A673 (cell line): ENCODE measurements around the gene CPED1. TPM values are rescaled to one million over a fixed set of nuclear protein-coding genes. Genes with fewer than 3 reads are reported as not detected.

Experiments
- BruUV-seq: library from RNA; stranded (reverse); fragments of 400-500 nt; replicated peaks from 2 replicates; lab custom pipeline; 2021; lab: Mats Ljungman, UMichigan
- CTCF ChIA-PET: fragments of 300-600 bp; sonication (Branson Sonifier 250); formaldehyde crosslinking; loops from one replicate; lab custom pipeline; 2022; ENCODE audit warnings: antibody characterized with exemption; lab: Charles Lee
- POLR2A ChIA-PET: fragments of 300-600 bp; sonication (Branson Sonifier 250); formaldehyde crosslinking; loops from one replicate; lab custom pipeline; 2022; ENCODE audit warnings: antibody characterized with exemption; ENCODE audit not compliant: low non-redundant PET; lab: Charles Lee
- DNase-seq: peaks from one replicate; pipeline ENCODE4 v3.0.0-alpha.2; 2015; ENCODE audit warnings: low spot score
- H3K27ac ChIP-seq: fragments of 200-600 bp; sonication (generic); 2 replicates; pipeline ENCODE4 v1.5.1; 2016; ENCODE audit warnings: mixed run types, low read depth, mild to moderate bottlenecking, mixed read lengths, antibody characterized with exemption, low read length; ENCODE audit not compliant: poor library complexity, severe bottlenecking
- H3K27me3 ChIP-seq: fragments of 200-600 bp; sonication (generic); replicated peaks from 2 replicates; pipeline ENCODE4 v1.6.1; 2017; ENCODE audit warnings: mixed run types, low read depth, mild to moderate bottlenecking, mixed read lengths, antibody characterized with exemption, low read length; ENCODE audit not compliant: insufficient read depth, poor library complexity
- H3K36me3 ChIP-seq: fragments of 200-600 bp; sonication (generic); 2 replicates; pipeline ENCODE4 v1.6.1; 2016; ENCODE audit warnings: mixed run types, mild to moderate bottlenecking, mixed read lengths, antibody characterized with exemption, low read length; ENCODE audit not compliant: insufficient read depth, poor library complexity, severe bottlenecking
- H3K4me1 ChIP-seq: fragments of 200-600 bp; sonication (generic); 2 replicates; pipeline ENCODE4 v1.6.1; 2017; ENCODE audit warnings: mixed run types, mild to moderate bottlenecking, mixed read lengths, antibody characterized with exemption, low read length; ENCODE audit not compliant: insufficient read depth, poor library complexity, severe bottlenecking
- H3K4me3 ChIP-seq: fragments of 200-600 bp; sonication (generic); 2 replicates; pipeline ENCODE4 v1.5.1; 2016; ENCODE audit warnings: low read depth, mixed run types, mild to moderate bottlenecking, mixed read lengths, low read length; ENCODE audit not compliant: poor library complexity, severe bottlenecking
- H3K9me3 ChIP-seq: fragments of 200-600 bp; sonication (generic); 2 replicates; pipeline ENCODE4 v1.6.1; 2016; ENCODE audit warnings: mixed run types, low read depth, mild to moderate bottlenecking, mixed read lengths, antibody characterized with exemption, low read length; ENCODE audit not compliant: poor library complexity, severe bottlenecking
- EZH2 ChIP-seq: fragments of 200-600 bp; sonication (generic); IDR thresholded peaks from 2 replicates; pipeline ENCODE4 v1.6.1; 2017; ENCODE audit warnings: borderline replicate concordance, low read depth, mild to moderate bottlenecking, mixed read lengths, antibody characterized with exemption, low read length; ENCODE audit not compliant: poor library complexity, severe bottlenecking
- intact Hi-C: fragments of 100-400 bp; cut with micrococcal nuclease; formaldehyde crosslinking; loops from one replicate; pipeline ENCODE4 v1.10.0; 2022; ENCODE audit not compliant: unreplicated experiment
- total RNA-seq: library from RNA; stranded (reverse); gene quantifications from 2 replicates; pipeline ENCODE4 v1.2.3, GENCODE V29; 2021
- TF ChIP-seq, protein P1 (sequence below): fragments of 300-800, 200-600 bp; sonication (generic); conservative IDR thresholded peaks from 2 replicates; pipeline ENCODE4 v1.5.1; 2017; ENCODE audit warnings: low read depth, mild to moderate bottlenecking, antibody characterized with exemption, low read length, moderate library complexity, mixed read lengths

CPED1 gene
- total RNA-seq, 1 experiment from 2014 or later: 0.15 TPM

DNA sequence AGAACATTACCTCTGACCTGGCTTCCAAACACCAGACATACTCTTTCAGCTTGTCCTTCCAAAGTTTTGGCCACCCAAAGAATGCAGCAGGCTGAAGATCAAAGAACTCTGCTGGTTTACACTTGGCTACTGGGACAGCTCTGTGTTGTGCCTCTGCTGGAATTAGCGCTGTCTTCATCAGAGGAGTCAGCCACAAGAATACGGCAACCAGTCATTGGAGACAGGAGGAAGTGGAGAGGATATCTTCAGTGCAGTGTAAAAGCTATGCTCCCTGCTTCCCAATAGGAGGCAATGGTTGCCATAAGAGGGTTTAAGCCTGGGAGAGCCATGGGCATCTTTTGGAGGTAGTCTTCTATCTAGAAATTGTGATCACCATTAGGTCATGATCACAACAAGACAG lies 213.6 kb downstream of the CPED1 start:
- no TSS peak for BruUV-seq

GRCh38 chr7:121202834-121203233 lies 214.3 kb downstream of the CPED1 start:
- ChIA-PET POLR2A (no interaction called here), CTCF (no interaction called here)
- Histone ChIP-seq H3K27ac (no peak overlapping the region), H3K36me3 (no peaks in the 10 kb centered on the region), H3K4me3 (no peak overlapping the region), H3K27me3 (no peaks in the 10 kb centered on the region), H3K9me3 (no peaks in the 10 kb centered on the region), H3K4me1 (no peaks in the 10 kb centered on the region)
- DNase-seq: no peak
- intact Hi-C loops: no loop called here
- TF ChIP-seq, protein P1, sequence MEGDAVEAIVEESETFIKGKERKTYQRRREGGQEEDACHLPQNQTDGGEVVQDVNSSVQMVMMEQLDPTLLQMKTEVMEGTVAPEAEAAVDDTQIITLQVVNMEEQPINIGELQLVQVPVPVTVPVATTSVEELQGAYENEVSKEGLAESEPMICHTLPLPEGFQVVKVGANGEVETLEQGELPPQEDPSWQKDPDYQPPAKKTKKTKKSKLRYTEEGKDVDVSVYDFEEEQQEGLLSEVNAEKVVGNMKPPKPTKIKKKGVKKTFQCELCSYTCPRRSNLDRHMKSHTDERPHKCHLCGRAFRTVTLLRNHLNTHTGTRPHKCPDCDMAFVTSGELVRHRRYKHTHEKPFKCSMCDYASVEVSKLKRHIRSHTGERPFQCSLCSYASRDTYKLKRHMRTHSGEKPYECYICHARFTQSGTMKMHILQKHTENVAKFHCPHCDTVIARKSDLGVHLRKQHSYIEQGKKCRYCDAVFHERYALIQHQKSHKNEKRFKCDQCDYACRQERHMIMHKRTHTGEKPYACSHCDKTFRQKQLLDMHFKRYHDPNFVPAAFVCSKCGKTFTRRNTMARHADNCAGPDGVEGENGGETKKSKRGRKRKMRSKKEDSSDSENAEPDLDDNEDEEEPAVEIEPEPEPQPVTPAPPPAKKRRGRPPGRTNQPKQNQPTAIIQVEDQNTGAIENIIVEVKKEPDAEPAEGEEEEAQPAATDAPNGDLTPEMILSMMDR: no peak
- TF ChIP-seq EZH2: no peak
- BruUV-seq: no TSS peak

More for the DNA sequence above, 213.6 kb downstream of the CPED1 start:
- CTCF ChIA-PET: no interaction called here
- H3K27ac ChIP-seq: no peak overlapping the region
- no peaks in the 10 kb centered on the region for H3K4me1 ChIP-seq
- no peaks in the 10 kb centered on the region for H3K36me3 ChIP-seq
- POLR2A ChIA-PET: no interaction called here
- intact Hi-C loops: no loop called here
- no peak for DNase-seq
- no peaks in the 10 kb centered on the region for H3K9me3 ChIP-seq
- no peak overlapping the region for H3K4me3 ChIP-seq
- TF ChIP-seq, protein P1: no peak
- no peak for TF ChIP-seq EZH2
- H3K27me3 ChIP-seq: no peaks in the 10 kb centered on the region

GRCh38 chr7:121204537-121204936 lies 216.0 kb downstream of the CPED1 start:
- no peaks in the 10 kb centered on the region for H3K9me3 ChIP-seq
- H3K4me3 ChIP-seq: no peak overlapping the region
- H3K27ac ChIP-seq: no peak overlapping the region
- CTCF ChIA-PET: no interaction called here
- no peak for TF ChIP-seq EZH2
- TF ChIP-seq, protein P1: no peak
- POLR2A ChIA-PET: no interaction called here
- DNase-seq: no peak
- H3K27me3 ChIP-seq: no peaks in the 10 kb centered on the region
- H3K36me3 ChIP-seq: no peaks in the 10 kb centered on the region
- intact Hi-C loops: no loop called here
- BruUV-seq: no TSS peak
- H3K4me1 ChIP-seq: no peaks in the 10 kb centered on the region
